HG02884 (cell line): ENCODE results near the gene FCAMR.

Experiments used
- ATAC-seq: cut with Tn5 transposase; IDR thresholded peaks from one replicate; pipeline ENCODE4 v1.9.1; 2021; ENCODE audit warnings: mild to moderate bottlenecking, moderate library complexity; ENCODE audit not compliant: unreplicated experiment

The FCAMR gene

GRCh38 chr1:207000651-207001291 lies 30.5 kb upstream of the FCAMR start:
- no peak for ATAC-seq

GRCh38 chr1:206998816-206999215 lies 28.6 kb upstream of the FCAMR start:
- ATAC-seq: no peak

GRCh38 chr1:206992790-206993189 lies 22.5 kb upstream of the FCAMR start:
- ATAC-seq: no peak

DNA sequence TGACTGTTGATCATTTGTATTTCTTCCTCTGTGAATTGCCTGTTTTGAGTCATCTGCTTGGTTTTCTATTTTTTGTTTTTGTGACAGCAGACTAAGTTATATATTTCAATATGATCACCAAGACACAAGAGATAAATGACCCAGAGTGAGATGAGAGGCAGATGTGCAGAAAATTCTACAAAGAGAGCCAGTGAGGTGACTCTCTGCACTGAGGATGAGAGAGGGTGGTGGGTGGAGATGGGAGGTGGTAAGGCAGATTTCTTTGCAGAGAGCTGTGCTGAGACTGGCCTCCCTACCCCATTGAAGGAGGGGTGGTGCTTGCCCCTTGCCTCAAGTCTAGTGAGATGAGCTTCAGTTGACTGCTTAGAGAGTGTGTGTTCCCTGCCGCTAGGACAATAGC lies 17.6 kb upstream of the FCAMR start:
- no peak for ATAC-seq

GRCh38 chr1:206986885-206987284 lies 16.6 kb upstream of the FCAMR start:
- ATAC-seq: no peak

DNA sequence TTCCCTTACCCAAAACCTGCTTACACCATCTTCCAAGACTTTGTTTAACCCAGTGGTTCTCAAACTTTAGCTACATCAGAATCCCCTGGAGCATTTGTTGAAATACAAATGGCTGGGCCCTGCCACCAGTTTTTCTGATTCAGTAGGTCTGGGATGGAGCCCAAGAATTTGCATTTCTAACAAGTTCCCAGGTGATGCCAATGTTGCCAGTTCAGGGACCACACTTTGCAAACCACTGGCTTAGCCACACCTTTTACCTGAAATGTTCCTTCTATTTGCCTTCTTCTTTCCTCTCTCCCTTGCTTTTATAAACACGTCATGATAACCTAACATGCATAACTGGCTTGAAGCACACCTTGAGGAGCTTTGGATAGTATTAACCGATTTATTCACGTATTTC lies 16.1 kb upstream of the FCAMR start:
- no peak for ATAC-seq

DNA sequence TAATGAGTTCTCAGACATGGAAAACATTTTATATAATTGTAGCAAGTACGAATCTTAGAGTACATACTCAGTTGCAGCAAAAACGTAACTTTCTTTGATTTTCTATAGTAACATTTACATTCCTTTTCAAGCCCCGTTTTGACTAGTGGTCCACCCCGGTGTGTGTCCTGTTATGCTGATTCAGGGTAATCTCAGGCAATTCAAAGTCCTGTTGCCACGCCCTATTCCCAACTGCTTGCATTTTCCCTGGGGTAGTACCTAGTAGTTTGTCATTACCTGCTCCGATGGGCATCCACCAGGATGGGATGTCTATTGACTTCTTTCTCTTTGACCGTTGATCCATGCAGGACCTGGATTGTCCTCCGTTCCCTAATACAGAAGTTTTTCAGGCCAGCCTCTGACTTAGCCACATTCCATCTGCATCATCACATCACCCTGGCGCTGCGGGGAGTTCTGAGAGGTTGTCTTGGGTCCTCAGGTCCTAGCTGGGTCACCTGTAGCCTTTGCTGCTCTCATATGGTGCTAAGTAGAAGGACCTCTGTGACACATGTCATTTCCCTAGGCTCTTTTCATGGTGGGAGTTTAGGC lies 15.0 kb upstream of the FCAMR start:
- ATAC-seq: no peak

DNA sequence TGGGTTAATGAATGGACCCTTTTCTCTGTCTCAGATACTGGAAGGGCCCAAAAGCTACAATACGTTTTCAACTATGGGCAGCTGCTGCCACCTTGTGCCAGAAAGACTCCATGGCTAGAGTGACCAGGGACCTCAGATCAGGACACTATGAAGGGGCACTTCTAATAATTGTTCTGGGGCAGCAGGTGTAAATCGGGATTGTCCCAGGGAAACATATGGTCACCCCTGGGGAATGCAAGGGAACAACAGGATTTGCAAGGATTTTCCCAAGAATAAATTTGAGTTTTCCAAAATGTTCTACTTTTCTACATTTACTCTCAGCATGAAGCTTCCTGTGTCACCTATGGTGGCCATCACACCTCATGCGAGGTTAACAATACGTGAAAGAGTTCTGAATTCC lies 12.0 kb upstream of the FCAMR start:
- ATAC-seq: no peak

- no peak for ATAC-seq
These were observed 9.3 kb upstream of the FCAMR start for GRCh38 chr1:206979379-206980043.

DNA sequence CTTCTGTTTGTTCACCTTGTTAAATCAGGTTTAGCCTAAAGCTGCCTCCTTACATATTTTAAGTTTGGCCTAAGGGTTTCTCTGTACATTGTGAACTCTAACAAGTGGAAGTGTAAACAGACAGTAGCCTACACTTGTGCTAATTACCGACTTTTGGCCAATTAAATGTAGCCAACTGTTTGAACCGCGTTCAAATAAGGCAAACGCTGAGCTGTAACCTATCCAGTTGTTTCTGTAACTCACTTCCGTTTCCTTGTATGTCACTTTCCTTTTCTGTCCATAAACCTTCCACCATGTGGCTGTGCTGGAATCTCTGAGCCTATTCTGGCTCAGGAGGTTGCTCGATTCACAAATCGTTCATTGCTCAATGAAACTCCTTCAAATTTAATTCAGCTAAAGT lies 8.0 kb upstream of the FCAMR start:
- no peak for ATAC-seq

DNA sequence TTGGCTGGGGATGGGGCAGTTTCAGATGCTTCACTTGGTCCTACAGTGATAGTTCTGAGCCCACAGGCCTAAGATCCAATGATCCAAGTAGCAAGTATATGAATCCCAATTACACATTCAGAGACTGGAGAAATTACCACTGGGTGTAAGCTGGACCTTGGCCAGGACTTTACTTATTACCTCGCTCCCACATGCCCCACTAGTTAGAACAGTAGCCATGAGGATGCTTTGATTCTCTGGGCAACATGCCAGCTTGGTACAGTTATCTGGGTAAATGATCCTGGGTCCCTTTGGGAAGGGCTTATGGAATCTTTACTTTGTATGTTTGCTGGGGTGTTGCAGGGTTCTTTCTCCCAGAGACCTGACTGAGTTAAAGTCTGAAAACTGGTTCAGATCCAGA lies 5.0 kb upstream of the FCAMR start:
- ATAC-seq: no peak

DNA sequence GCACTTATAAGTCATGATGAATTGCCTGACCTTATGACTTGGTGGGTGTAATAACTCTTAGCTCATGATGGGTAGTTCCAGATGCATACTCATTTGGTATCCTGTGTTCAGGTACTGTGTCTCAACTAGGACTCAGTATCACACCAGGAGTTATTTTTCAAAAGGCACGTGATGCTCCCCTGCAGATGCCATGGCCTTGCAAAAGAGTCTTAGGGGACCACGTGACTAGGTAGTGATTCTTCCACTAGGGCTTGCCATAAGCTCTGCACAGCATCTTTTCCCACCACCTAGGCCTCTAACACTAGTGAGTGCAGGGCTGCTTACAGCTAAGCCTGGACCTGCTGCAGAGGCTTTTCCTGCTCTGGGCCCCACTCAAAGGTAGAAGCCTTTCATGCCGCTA lies 3.9 kb upstream of the FCAMR start:
- no peak for ATAC-seq

- no peak for ATAC-seq
These were observed 2.5 kb upstream of the FCAMR start for GRCh38 chr1:206972728-206973127.

- peak; percentile 57 for ATAC-seq
These were observed 882 bp upstream of the FCAMR start for GRCh38 chr1:206971029-206971655.

- no peak for ATAC-seq
These were observed 1.2 kb downstream of the FCAMR start for GRCh38 chr1:206969090-206969489.

- ATAC-seq: no peak
These were observed 3.0 kb downstream of the FCAMR start for GRCh38 chr1:206967096-206967849.

DNA sequence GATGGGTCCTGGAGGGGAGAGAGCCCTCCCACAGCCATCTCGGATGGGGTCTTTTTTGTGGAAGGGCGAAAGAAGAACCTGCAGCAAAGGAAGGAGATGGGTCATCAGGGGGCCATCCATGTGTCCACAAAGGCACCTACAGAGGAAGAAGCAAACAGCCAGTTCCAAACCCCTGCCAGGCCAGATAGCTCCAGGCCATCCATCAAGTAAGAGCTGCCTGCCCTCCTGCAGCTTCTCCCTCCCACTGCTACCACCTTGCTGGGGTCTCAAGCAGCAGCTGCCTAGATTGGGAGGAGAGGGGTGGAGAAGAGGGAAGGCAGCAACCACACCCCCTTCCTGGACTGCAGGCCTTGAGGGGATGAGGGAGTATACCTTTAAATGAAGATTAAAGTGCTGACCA lies 4.5 kb downstream of the FCAMR start:
- no peak for ATAC-seq

GRCh38 chr1:206963740-206964139 lies 6.5 kb downstream of the FCAMR start:
- no peak for ATAC-seq

DNA sequence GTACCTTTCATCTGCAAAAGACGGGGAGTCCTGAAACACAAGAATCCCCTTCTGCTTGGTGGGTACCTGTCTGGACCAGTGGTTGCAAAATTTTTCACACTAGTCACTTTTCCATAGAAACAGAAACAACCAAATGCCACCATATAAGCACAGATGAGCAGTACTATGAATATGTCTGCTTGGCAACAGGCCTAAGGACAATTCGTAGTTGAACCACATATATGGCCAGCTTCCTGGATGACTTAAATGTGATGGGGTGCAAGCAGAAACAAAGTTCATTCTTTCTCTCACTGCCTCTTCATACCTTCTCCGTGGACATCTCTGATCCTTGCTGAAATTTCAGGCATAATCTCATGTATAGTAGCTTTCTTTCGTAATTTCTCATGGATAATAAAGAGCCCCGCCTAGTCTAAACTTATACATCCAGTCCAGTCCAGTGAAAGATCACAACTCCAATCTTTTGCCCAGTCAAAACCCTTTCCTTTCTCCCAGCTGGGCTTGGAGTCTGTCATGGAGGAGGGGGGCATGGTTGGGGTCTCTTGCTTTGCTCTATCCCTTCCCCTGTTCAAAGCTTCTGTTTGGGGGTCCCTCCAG lies 7.0 kb downstream of the FCAMR start:
- no peak for ATAC-seq

GRCh38 chr1:206962272-206962671 lies 8.0 kb downstream of the FCAMR start:
- no peak for ATAC-seq

DNA sequence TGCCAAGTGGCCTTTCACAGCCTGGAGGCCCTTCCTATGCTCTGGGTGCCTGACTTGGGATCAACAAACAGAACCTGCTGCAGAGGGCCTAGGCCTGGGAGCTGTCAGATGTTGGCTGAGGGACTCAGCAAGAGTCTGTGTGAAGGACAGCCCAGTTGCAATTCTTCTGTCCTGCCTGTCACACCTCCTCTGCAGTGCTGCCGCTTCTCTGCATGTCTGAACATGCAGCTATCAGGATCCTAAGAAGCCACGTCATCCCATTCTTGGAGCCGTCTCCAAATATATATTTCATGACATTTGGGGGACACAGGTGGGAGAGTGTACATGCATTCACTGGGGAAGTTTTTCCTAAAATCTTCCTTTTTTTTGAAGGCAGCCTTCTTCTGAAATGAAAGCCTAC lies 8.6 kb downstream of the FCAMR start:
- ATAC-seq: no peak
